HG03442 (cell line): Measurements from ENCODE around the gene ACACA.

ENCODE experiments used
- ATAC-seq: cut with Tn5 transposase; IDR thresholded peaks from one replicate; pipeline ENCODE4 v1.9.1; 2021; ENCODE audit warnings: mild to moderate bottlenecking, moderate library complexity; ENCODE audit not compliant: unreplicated experiment

The ACACA gene

DNA sequence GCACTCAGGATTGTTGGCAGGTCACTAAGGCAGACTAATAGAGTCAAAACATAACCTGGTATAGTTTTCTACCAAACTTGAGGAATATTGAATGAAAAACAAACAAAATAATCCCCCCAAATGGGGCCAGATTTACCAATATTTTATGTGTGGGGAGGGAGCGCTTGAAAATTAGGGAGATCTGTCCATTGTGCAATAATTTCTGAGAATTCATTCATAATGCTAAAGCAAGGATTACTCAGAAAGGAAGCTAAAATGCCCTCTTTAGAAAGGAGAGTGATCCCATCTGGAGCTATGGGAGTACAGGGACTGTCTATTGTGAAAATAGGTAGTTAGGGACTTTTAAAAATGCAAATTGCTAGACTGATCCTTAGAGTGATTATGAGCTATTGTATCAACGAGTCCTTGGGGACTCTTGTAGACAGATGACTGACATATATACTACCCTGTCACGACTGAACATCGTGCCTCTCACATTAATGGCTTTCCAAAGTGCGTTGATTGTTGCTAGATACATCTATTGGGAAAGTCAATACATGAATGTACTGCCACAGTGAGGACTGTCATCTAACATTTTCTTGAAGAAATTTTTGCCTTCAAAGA lies 264.2 kb downstream of the ACACA start:
- ATAC-seq, result no peak

DNA sequence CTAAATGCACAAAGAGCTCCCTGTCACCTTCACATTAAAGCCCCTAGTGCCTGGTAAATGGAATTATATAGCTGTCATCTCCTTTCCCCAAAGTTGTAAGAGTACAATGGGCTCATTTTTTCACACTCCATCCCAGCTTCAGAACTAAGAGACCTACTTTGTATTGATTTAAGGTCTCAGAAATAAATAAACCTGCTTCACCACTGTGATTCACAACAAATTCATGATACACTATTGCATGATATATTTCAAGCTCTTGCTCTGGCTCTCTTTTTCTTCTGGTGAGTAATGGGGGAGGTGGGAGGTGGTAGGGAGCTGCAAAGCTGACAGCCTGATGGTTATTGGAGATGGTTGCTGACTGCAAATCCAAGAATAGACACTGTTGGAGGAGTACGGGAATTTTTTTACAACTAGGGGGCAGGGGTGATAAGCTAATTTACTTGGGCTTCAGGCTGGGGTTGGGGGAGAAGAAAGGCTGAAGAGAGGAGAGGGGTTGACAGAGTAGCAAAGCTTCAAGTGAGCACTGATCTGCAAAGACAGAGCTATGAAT lies 268.0 kb downstream of the ACACA start:
- no peak for ATAC-seq

GRCh38 chr17:37137906-37138514 lies 268.6 kb downstream of the ACACA start:
- no peak for ATAC-seq

DNA sequence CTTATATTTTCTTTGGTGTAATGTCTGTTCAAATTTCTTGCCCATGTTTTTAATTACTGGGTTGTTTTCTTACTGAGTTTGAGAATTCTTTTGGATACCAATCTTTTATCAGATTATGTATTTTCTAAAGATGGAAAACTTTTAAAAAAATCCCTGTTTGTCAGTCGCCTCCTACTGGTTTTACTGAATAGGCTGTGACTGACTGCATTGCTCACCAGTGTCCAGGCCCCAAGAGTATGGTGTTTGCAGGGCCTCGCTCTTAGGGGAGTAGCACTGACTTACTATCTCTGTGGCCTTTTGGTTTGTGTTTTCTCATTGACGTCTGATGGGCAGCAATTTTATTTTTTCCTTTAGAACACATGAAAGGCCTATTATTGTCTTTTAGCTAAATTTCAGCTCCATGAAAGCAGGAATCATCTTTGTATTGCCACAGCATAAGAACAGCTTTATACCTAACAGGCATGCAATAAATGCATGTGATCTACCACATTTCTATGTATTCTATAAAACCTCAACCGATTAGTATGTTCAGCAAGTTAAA lies 269.5 kb downstream of the ACACA start:
- no peak for ATAC-seq

DNA sequence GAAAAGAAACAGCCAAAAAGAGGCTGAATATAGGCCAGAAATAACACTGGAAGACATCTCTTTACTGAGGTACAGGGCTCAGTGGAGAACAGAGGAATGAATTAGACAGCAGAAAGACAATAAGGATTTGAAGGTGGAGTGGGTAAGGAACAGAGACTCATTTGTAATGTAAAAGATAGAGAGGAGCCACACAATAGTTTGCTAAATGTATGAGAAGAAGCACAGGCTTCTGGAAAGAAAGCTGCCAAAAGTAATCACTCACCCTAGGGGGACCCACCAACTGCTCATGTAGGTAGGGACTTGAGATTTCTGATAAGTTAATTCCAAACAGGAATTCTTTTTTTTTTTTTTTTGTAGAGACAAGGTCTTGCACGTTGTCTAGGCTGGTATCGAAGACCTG lies 271.1 kb downstream of the ACACA start:
- no peak for ATAC-seq

DNA sequence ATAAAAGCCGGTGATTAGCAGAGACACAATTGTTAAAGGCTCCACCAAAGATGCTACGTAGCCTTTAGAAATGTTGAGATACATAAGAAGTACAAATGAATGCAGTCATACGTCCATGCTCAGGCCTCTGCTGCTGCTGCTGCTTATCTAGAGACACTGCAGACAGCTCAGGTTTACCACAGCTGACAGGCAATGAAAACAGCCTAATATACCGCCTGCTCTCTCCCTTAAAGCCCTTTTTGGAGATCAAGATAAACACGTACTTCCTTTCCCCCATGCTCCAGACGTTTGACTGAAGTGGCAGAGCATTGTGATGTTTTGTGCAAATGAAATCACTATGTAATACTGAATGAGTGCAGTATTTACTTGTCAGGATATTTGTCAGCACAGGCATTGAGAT lies 272.6 kb downstream of the ACACA start:
- ATAC-seq, result no peak

- ATAC-seq, result no peak
Observed at GRCh38 chr17:37133136-37133535, 273.5 kb downstream of the ACACA start.

- ATAC-seq, result no peak
Observed at GRCh38 chr17:37131669-37132611, 274.7 kb downstream of the ACACA start.

- ATAC-seq, result no peak
Observed at GRCh38 chr17:37130984-37131446, 275.6 kb downstream of the ACACA start.

DNA sequence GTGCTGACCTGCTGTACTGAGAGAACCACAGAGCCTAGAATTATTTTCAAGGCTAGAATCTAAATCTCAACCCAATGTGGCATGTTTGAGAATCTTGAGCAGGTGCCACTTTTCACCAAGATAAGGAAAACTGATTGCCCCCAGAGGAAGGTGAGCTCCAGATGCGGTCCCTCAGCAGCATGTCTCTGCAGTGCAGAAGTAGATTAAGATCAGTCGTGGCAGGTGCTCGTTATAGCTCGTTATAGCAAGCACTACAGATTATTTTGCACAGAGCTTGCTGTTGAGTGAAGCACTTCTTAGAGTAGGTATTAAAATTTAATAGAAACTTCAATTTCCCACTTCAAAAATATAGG lies 281.8 kb downstream of the ACACA start:
- ATAC-seq, result no peak

DNA sequence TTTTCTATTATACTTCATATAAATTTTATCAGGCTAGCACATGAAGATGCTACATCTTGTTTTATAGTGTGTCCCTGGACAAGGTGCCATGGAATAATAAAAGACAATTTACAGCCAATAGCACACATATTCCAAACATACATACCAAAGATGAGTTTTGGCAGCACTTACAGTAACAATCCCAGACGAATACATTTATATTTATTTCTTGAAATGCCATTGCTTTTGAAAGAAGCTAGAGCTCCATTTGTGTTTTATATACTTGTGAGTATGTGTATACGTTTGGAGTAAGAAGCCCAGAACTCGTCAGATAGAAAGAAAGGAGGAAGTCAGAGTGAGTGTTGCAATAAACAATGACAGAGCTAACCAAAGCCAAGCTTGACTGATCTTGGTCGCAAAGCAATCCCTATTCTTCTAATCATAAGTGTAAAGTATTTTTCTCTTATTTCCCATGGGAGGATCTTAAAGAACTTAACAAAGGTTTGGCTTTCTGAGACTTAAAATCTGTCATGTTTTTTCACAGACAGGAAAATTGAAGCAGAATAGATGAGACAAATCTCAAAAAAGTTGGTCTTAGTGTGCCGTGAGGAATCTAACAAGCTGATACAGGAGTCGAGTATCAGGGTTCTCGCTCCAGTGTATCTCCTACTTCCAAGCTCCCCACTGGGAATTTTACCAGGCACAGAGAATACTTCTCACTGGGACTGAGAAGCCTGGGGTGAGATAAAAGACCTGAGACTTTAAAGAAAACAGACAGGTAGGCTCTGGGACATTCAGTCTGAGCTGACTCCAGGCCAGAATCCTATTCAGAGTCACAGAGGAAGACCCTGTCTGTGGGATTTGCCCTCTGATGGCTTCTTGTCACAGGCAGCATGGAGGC lies 282.5 kb downstream of the ACACA start:
- ATAC-seq, result no peak

DNA sequence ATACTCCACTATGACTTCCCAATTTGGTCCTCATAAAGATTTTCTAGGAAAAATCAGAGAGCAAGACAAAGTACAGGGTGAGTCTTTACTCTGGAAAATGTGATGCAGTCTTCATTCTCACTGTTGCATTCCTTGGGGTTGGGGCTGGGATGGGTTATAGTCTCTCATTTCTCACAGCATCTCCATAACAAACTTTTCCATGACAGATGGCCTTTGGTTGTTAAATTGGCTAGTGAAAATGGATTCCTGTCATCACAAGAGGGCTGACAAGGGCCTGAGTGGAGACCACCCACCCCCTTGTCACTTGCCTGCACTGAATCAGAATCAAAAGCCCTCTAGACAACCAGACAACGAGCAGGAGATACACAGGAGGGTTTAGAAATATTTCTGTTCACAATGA lies 283.2 kb downstream of the ACACA start:
- no peak for ATAC-seq

DNA sequence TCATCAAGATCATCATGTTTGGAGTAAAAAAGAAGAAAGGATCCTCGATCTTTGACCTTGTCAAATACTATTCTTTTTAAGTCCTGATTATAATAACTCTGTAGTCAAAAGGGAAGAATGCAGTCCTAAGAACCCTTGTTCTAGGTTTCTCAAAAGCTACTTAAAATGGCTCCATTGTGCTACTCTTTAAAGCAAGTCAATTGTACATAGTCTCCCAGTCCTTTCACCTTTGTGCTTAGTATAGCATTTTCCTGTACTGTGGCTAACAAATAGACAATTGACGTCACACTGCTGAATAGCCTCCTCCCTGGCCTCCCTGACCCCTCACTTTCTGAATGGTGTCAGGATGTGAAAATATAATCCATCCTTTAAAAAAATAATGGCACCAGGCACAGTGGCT lies 285.0 kb downstream of the ACACA start:
- no peak for ATAC-seq

GRCh38 chr17:37118366-37119137 lies 288.1 kb downstream of the ACACA start:
- ATAC-seq, result no peak

DNA sequence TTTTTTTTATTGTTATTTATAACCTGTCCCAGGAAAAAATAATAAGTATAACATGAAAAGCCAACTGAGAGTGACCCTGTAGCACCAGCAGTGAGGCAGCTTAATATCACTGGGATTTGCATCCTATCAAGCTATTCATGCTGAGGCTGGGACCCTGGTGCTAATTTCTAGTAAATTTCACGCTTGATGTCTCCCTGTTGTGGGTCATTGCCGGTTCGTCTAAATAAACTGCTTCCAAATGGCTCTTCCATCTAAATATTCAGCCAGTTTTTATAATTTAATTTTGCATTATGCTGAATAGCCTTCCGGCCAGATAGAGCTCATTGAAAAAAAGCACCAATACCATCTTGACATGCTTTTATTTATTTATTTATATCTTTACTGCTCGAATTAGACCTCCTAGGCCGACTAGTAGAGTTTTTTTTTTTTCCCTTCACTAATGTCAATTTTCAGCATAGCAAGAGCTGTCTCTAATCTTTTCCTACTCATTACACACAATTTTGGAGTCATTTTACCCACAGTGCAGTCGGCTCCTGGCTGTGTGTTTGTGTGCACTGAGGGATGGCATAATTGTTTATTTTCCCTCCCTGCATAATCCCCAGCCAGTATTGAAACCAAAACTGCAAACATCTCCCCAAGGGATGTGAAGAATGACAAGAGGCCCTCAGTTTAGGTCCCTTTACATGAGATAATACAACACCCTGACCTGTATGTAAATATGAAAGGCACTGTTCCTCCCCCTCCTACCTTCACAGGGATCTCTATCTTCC lies 289.1 kb downstream of the ACACA start:
- ATAC-seq, result no peak

DNA sequence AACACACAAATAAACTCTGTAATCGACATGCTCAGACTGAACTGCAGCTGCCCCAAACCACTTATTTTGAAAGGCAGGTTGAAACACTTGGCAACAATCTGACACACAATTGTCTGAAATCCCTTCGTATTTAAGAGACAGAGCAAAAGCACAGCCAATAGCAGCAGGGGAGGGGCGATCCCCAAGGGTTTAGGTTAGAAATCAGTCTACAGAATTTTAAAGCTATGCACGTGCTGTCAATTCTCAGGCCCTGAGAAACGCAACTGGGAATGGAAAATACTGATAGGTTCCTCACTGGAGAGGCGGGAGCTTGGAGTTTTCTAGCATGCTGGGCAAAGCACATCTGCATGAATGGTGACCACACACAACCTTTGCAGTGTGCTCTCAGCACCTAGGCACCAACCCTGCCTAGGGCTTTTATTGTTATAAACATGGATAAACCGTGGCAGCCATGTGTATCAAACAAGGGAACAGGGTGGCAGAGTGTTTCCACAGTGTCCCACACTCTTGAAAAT lies 289.9 kb downstream of the ACACA start:
- no peak for ATAC-seq

- ATAC-seq, result no peak
Observed at GRCh38 chr17:37111329-37111728, 295.3 kb downstream of the ACACA start.

GRCh38 chr17:37110746-37111145 lies 295.9 kb downstream of the ACACA start:
- ATAC-seq, result no peak
